Left cardiac atrium (tissue), 4 donors: ENCODE data around the gene TSNAX. TPM values are rescaled to one million over a fixed set of nuclear protein-coding genes. Genes with fewer than 3 reads are reported as not detected.

Experiments used
- ATAC-seq, 2 donors: fragments of 200-7000 bp; cut with Tn5 transposase; one replicate each; pipeline ENCODE4 v1.9.1; 2020; ENCODE audit warnings: mild to moderate bottlenecking in 2 of 2, moderate library complexity in 2 of 2
- DNase-seq: peaks from one replicate; pipeline ENCODE4 v3.0.0-alpha.2; 2020
- intact Hi-C, 2 donors: fragments of 100-400 bp; cut with DNase I; formaldehyde crosslinking; loops; one replicate each; pipeline versions ENCODE4 v1.14.1 to v1.15.1; 2022 to 2023
- total RNA-seq, 2 donors: library from RNA; stranded (reverse); fragmentation: NEBNext Ultra II Directional; extraction: Animal tissue kit (Norgen Biotek cat#: 25700); gene quantifications; one replicate each; pipeline ENCODE4 v1.2.1, GENCODE V29; 2021
- donor health status: DM: no; HTN: yes; CAD: no.
- donor health status: DM: no; HTN: yes; CAD: no; lungs with severe emphysema.
- donor health status: DM: yes; HTN: yes; CAD: no.
- donor health status: Dilated cardiomyopathy.

The TSNAX gene
- total RNA-seq, 2 donors from 2014 or later: 27.8 to 44.0 TPM

DNA sequence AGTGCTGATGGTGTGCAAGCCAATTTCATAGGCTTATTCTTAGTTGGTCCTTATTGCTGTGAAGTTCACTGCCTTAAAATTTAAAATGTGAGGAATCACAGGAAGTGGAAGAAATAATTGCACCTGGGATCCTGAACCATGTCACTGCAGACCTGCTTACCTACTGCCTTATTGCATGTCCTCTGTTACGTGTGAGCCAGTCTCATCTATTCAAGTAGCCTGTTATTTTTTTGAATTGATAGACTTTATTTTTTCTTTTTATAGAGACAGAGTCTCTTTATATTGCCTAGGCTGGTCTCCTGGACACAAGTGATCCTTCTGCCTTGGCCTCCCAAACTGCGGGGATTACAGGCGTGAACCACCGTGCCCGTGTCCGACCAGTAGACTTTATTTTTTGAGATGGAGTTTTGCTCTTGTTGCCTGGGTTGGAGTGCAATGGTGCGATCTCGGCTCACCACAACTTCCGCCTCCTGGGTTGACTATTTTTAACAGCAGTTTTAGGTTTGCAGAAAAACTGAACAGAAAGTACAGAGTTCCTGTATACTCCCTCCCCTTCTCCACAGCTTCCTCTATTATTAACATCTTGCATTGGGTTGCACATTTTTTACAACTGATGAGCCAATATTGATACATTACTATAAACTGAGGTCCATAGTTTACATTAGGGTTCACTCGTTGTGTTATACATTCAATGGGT lies 84.1 kb downstream of the TSNAX start:
- DNase-seq (no peak), ATAC-seq (peak; percentile 70 to 75)
- intact Hi-C loops: no loop called here

DNA sequence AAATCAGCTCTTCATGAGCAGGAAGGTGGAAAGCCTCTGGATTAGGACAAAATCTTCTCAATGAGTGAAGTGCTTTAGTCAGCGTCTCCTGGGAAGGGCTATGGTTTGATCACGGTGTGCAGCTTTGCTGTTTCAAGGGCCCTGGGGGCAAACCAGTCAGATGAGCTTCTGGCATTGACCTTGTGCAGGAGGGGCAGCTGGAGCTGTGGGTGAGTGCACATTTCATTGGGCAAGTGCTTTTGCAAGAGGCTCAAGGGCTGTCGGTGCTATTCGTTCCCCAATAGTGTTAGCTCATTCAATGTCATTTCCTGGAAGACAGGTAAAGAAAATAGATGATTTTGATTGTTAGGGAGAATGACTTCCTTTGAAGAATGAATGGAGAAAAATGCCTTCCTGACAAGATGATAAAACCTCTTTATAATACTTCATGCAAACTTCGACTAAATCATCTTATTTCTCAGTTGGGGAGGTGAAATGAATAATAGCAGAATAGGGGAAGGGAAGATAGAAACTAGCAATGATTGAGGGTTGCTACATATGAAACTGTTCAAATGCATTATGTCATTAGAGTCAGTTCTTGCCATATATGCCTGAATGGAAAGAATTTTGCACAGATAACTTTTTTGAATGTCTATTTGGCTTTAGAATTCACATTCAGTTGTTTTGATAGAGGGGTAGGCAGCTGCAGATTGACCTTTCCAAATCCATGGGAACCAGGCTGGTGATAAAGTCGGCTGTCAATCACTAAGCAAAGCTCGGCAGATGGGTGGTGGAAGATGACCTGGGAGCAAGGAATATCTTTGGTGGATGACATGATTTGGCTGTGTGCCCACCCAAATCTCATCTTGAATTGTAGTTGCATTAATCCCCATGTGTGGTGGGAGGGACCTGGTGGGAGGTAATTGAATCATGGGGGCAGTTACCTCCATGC lies 85.2 kb downstream of the TSNAX start:
- intact Hi-C loops: no loop called here
- DNase-seq (no peak), ATAC-seq (no peak)

Other genes starting within 250 kb of the TSNAX start
- gene EXOC8, start 190.8 kb upstream of the TSNAX start, total RNA-seq: 10 to 100 TPM; 12.0 to 17.0 TPM
- gene SPRTN, start 190.4 kb upstream of the TSNAX start, total RNA-seq: 1 to 10 TPM; 6.8 to 7.7 TPM
- 10 to 100 TPM; 53.6 to 85.0 TPM for gene EGLN1, start 106.4 kb upstream of the TSNAX start, total RNA-seq
- 1 to 10 TPM; 5.0 to 5.4 TPM for gene DISC1, start 98.1 kb downstream of the TSNAX start, total RNA-seq